OCI-M2 (cell line): Measurements from ENCODE around the gene YLPM1.

Experiments used
- DNase-seq: peaks from one replicate; lab custom pipeline; 2025; ENCODE audit not compliant: unreplicated experiment; lab: John Stamatoyannopoulos, UW

The YLPM1 gene

DNA sequence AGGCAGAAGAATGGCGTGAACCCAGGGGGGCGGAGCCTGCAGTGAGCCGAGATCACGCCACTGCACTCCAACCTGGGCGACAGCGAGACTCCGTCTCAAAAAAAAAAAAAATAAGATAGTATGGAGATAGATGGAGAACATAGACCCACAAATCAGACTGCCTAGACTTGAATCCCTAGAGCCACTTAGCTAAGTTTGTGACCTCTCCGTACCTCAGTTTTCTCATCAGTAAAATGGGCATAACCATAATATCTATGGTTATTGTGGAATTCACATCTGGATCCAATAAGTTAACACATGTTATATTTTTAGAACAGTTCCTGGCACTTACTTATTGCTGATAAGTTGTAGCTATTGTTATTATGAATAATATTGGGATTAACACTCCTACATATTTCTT lies 105.6 kb downstream of the YLPM1 start:
- no peak for DNase-seq

DNA sequence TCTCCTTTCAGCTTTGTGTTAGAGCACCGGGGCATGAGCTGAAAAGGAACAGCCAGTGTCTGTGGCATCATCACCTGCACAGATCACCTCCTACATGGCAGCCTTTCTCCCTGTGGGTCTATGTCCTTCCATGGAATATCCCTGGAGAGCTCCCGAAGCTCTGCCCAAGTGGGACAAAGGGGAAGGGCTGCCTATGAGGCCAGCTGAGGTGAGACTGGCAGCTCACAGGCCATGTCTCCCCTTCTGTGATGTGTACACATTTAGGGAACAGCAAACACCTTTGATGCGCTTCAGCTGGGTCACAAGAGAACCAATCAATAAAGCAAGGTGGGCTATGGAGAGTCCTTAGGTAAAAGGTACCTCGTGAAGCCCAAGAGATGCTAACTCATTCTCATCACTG lies 108.7 kb downstream of the YLPM1 start:
- DNase-seq: no peak

DNA sequence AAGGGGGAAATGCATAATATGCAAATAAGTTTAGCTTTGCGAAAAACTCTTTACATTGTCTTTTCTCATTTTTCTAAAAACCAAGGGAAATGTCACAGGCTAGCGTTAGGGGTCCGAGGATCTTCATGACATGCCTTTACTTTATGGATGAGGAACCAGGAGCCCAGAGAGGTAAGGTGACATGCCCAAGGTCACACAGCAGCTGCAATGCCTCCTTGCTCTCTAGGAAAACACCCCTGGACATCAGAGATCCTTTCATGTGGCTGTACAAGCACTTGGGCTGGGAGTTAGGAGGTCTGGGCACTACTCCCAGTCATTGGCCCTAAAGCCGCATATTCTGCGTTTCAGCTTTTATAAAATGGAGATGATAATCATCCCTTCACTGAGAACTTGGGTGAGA lies 112.1 kb downstream of the YLPM1 start:
- DNase-seq: no peak

DNA sequence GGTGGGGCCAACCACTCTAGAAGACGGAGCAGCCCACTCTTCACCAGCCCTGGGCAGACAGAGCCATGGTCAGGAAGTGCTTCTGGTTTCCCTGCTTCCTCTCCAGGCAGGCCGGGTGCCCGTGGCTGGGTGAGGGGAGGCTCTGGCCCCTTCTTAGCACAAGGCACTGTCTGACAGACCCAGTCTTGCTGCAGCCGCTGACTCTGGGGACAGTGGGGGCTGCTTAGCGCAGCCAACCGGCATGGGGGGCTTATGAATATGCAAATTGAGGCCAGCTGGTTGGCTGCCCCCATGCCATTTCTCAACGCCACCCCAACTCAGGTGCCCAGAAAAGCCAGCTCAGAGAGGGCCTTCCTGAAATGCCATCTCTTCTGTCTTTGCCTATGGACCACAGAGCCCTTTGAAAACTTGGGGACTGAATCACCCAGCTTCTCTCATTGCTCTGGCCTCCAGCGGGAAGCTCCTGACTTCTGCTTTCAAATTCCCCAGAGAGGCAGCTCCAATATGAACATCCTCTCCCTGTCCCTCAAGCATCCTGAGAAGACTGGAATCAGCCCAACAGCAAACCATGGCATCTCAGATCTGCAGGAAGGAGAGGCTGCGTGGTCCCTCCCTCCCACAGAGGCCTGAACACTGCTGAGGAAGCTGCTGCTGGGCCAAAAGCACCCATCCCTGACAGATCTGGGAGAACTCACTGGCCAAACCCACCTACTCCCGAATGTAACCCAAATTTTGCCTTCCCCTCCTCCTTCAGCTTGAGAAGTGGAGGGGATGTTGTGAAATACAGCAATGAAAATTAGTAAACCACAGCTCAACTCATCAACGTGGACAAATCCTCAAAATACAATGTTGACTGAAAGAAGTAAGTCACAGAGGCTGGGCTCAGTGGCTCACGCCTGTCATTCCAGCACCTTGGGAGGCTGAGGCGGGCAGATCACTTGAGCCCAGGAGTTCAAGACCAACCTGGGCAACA lies 113.1 kb downstream of the YLPM1 start, which contains the start of gene PROX2:
PROX2 (minus strand) TSS at position 205 of the 973 bp plus-strand sequence. CDS start 12,311 bp downstream, outside the sequence.
- no peak for DNase-seq

DNA sequence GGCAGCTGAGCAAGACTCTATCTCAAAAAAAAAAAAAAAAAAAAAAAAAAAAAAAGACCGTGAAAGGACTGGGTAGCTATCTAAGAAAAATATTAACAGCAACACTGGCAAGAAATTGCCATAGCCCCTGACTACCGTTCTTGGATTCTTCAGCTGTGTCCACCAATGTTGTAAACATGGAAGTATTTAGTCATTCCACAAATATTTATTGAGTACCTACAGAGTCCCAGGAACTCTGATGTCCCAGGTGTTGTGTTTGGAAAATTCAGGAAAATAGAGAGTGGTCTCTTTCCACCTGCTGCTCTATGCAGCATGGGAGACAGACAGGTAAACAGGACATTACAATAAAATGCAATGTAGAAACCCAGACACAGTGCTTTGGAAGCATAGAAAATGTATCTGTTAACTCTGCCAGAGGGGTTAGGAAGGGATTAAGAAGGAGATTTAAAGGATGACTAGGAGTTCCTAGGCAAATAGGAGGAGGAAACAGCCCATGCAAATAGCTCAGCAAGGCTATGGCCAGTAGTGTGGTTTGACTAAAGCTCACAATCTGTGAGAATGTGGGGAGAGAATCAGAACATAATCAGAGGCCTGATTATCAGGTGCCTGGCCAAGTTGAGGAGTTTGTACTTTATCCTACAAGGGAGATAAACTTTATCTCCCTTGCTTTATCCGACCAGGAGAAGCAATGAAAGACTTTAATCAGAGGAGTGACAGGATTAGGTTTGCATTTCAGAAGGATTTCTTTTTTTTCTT lies 116.5 kb downstream of the YLPM1 start:
- no peak for DNase-seq

DNA sequence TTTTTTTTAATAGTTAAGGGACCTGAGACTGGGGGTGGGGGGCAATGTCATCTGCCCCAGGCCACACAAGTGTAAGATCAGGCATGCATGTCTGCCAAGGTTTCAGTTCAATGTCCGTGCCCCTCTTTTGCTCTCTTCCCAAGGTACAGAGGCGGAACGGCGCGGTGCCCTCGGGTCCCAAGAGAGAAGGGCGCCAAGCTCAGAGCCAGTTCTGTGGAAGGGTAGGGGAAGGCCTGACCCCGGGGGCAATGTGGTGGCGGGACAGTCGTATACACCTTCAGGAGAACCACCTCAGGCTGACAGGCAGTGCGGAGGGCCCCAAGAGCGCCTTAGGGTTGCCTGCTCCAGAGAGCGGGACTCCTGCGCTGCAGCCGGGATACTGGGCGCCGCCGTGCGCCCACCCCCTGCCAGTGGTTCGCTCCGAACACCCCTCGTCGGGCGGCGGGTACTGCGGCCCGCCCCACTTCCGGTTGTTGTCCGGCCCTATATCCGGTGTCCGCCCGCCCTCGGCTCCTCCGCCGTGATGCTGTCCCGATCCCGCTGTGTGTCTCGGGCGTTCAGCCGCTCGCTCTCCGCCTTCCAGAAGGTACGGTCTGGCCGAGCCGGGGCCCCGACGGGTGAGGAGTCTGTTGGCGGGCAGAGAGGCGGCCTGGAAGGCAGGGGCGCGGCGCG lies 118.5 kb downstream of the YLPM1 start, which contains the start of gene DLST:
DLST (plus strand) TSS at position 486 of the 672 bp plus-strand sequence; CDS start at position 524, 38 bp downstream.
- peak; percentile 76 for DNase-seq

DNA sequence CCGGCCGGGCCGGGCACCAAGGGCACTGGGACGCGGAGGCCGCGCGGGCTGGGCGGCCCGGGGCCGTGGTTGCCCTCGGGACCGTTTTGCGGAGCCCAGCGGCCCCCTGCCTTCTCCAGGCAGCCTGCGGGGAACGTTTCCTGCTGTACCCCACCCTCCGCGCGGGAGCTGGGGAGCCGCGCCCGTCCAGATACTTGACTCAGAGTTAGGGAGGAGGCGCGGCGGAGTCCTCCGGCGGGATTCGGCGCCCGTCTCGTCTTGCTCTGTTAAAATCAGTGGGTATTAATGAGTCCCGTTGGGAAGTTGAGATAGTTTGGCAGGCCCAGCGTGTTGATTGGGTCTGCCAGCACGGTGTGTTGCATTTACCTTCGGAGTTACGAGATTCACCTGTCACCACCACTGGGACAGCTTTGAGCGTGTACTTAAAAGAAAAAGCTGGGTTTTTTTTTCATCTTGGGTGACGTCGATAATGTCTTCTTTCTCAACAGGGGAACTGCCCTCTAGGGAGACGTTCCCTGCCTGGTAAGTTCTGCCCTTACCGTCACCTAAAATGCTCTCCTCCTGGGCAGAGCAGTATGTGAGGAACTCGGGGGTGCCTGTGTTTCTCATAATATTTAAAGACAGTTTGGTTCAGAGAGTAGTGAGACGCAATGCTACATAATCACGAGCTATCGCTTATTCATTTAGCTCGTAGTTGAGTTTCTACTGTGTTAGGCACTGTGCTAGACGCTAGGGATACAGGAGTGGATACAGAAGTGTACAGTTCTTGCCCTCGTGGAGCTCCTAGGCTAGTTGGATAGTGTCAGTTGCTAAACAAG lies 119.2 kb downstream of the YLPM1 start:
- no peak for DNase-seq
